Astrocyte (in vitro differentiated cells and primary cell): Measurements from ENCODE around the gene LAMA3. TPM values are rescaled to one million over a fixed set of nuclear protein-coding genes. Genes with fewer than 3 reads are reported as not detected.

Experiments used
- DNase-seq: peaks from one replicate; pipeline ENCODE4 v3.0.0-alpha.2; 2010; ENCODE audit warnings: low read depth
- FAIRE-seq: peaks from 2 replicates; lab custom pipeline; 2011; peaks lifted over from hg19 to GRCh38; lab: Jason Lieb, UNC
- H2AFZ ChIP-seq: 2 replicates; pipeline ENCODE4 v1.6.0; 2012; ENCODE audit warnings: low read depth, low read length, inconsistent platforms
- H3K27ac ChIP-seq: 2 replicates; pipeline ENCODE4 v1.5.1; 2011; ENCODE audit warnings: low read depth, low read length, inconsistent platforms
- H3K27me3 ChIP-seq: 2 replicates; pipeline ENCODE4 v1.6.0; 2011; ENCODE audit warnings: low read length, inconsistent platforms; ENCODE audit not compliant: insufficient read depth
- H3K36me3 ChIP-seq: 2 replicates; pipeline ENCODE4 v1.5.1; 2011; ENCODE audit warnings: low read length, inconsistent platforms; ENCODE audit not compliant: insufficient read depth
- H3K4me1 ChIP-seq: 2 replicates; pipeline ENCODE4 v1.5.1; 2011; ENCODE audit warnings: low read length, inconsistent platforms; ENCODE audit not compliant: insufficient read depth
- H3K4me2 ChIP-seq: 2 replicates; pipeline ENCODE4 v1.6.0; 2012; ENCODE audit warnings: low read length, inconsistent platforms
- H3K4me3 ChIP-seq: 2 replicates; pipeline ENCODE4 v1.5.1; 2011; ENCODE audit warnings: low read depth, mild to moderate bottlenecking, low read length, inconsistent platforms; ENCODE audit not compliant: insufficient read depth
- H3K79me2 ChIP-seq: 2 replicates; pipeline ENCODE4 v1.6.0; 2012; ENCODE audit warnings: mild to moderate bottlenecking, low read length, inconsistent platforms; ENCODE audit not compliant: insufficient read depth
- H3K9ac ChIP-seq: 2 replicates; pipeline ENCODE4 v1.6.0; 2012; ENCODE audit warnings: mild to moderate bottlenecking, low read length, inconsistent platforms
- H3K9me3 ChIP-seq: 2 replicates; pipeline ENCODE4 v1.5.1; 2012; ENCODE audit warnings: low read depth, mild to moderate bottlenecking, low read length, inconsistent platforms; ENCODE audit not compliant: insufficient read depth
- H4K20me1 ChIP-seq: 2 replicates; pipeline ENCODE4 v1.6.0; 2012; ENCODE audit warnings: low read length, inconsistent platforms; ENCODE audit not compliant: insufficient read depth
- H3K27ac Mint-ChIP-seq: one replicate; pipeline ENCODE4 v1.8.0; 2021; ENCODE audit warnings: mild to moderate bottlenecking, mixed read lengths; ENCODE audit not compliant: unreplicated experiment
- H3K27me3 Mint-ChIP-seq: one replicate; pipeline ENCODE4 v1.8.0; 2021; ENCODE audit warnings: low read depth, mixed read lengths; ENCODE audit not compliant: unreplicated experiment
- H3K36me3 Mint-ChIP-seq: one replicate; pipeline ENCODE4 v1.8.0; 2021; ENCODE audit warnings: low read depth, mixed read lengths; ENCODE audit not compliant: unreplicated experiment
- H3K4me1 Mint-ChIP-seq: one replicate; pipeline ENCODE4 v1.8.0; 2021; ENCODE audit warnings: low read depth, mixed read lengths; ENCODE audit not compliant: unreplicated experiment
- H3K4me3 Mint-ChIP-seq: one replicate; pipeline ENCODE4 v1.8.0; 2021; ENCODE audit warnings: mild to moderate bottlenecking, moderate library complexity, mixed read lengths; ENCODE audit not compliant: unreplicated experiment
- H3K9me3 Mint-ChIP-seq: one replicate; pipeline ENCODE4 v1.8.0; 2021; ENCODE audit warnings: mild to moderate bottlenecking, mixed read lengths; ENCODE audit not compliant: unreplicated experiment
- EZH2 ChIP-seq: IDR thresholded peaks from 2 replicates; pipeline ENCODE4 v1.6.1; 2012; ENCODE audit warnings: mild to moderate bottlenecking, low read length, inconsistent platforms; ENCODE audit not compliant: insufficient read depth
- total RNA-seq: library from RNA; stranded (reverse); gene quantifications from 2 replicates; pipeline ENCODE4 v1.2.1, GENCODE V29; 2021
- TF ChIP-seq, protein P1 (sequence below): IDR thresholded peaks from 2 replicates; pipeline ENCODE4 v1.5.1; 2011; ENCODE audit warnings: low read depth, mild to moderate bottlenecking, inconsistent platforms, low read length, moderate library complexity; ENCODE audit not compliant: insufficient read depth

Gene LAMA3
- total RNA-seq, 1 donor from 2014 or later = 0.86 TPM

DNA sequence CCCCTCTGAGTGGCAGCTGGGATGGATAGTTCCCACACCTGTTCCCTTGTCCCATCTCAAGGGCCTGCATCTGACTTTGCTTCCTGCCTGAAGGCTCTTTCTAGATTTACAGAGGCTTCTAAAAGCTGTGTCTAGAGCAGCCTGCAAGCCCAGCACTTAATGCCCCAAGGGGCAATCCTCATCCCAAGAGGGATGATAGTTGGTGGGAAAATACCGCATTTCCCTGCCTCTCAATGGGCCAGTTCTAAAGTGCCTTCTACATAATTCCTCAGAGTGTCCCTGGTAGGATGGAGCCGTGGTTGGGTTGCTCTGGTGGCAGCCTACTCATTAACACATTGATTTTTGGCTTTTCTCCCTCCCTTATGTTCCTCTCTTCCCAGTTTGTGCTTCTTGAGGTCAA lies 29.5 kb downstream of the LAMA3 start:
- Histone ChIP-seq H3K27me3 (no peaks in the 10 kb centered on the region), H3K27ac (peak overlapping the region; percentile 91), H3K9me3 (no peaks in the 10 kb centered on the region), H4K20me1 (no peaks in the 10 kb centered on the region), H3K79me2 (no peaks in the 10 kb centered on the region), H3K4me1 (peaks cover 39% of the 10 kb centered on the region), H3K9ac (peak overlapping the region; percentile 62), H3K4me2 (peak overlapping the region; percentile 72), H3K4me3 (no peak overlapping the region), H2AFZ (no peak overlapping the region), H3K36me3 (no peaks in the 10 kb centered on the region)
- H3K4me3 Mint-ChIP-seq = no peak overlapping the region
- H3K36me3 Mint-ChIP-seq = no peaks in the 10 kb centered on the region
- peak overlapping the region; percentile 64 for H3K27ac Mint-ChIP-seq
- FAIRE-seq (no peak), DNase-seq (no peak)
- peaks cover 9% of the 10 kb centered on the region for H3K9me3 Mint-ChIP-seq
- H3K27me3 Mint-ChIP-seq = no peaks in the 10 kb centered on the region
- peaks cover 38% of the 10 kb centered on the region for H3K4me1 Mint-ChIP-seq
- TF ChIP-seq EZH2 = no peak
- TF ChIP-seq, protein P1, sequence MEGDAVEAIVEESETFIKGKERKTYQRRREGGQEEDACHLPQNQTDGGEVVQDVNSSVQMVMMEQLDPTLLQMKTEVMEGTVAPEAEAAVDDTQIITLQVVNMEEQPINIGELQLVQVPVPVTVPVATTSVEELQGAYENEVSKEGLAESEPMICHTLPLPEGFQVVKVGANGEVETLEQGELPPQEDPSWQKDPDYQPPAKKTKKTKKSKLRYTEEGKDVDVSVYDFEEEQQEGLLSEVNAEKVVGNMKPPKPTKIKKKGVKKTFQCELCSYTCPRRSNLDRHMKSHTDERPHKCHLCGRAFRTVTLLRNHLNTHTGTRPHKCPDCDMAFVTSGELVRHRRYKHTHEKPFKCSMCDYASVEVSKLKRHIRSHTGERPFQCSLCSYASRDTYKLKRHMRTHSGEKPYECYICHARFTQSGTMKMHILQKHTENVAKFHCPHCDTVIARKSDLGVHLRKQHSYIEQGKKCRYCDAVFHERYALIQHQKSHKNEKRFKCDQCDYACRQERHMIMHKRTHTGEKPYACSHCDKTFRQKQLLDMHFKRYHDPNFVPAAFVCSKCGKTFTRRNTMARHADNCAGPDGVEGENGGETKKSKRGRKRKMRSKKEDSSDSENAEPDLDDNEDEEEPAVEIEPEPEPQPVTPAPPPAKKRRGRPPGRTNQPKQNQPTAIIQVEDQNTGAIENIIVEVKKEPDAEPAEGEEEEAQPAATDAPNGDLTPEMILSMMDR = no peak

DNA sequence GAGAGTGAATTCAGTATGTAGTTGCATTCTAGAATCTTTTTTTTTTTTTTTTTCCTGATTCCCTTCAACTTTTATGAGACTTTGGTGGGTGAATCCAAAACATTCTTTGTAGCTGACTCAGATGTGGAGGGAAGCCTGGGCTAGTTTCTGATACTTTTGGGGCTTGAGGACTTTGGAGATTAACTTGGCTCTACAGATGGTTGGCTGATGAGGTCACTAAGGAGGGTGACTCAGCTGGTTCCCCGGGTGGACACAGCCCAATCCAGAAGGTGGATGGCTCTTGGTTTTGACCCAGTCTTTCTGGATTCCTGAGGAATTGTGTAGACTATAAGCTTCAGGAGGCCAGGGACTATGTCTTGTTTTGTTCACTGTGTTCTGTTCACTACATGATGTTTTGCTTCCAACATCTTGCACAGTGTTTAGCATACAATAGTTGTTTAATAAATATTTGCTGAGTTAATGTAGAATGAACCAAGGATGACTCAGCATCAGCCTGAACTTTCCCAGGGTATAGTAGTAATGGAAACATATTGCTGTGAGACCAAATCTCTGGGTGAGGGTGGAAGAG lies 30.5 kb downstream of the LAMA3 start:
- Mint-ChIP-seq H3K4me1 (peaks cover 38% of the 10 kb centered on the region), H3K4me3 (no peak overlapping the region), H3K9me3 (peaks cover 9% of the 10 kb centered on the region), H3K36me3 (no peaks in the 10 kb centered on the region), H3K27ac (peak overlapping the region; percentile 96), H3K27me3 (no peaks in the 10 kb centered on the region)
- Histone ChIP-seq H3K9me3 (no peaks in the 10 kb centered on the region), H3K27ac (peak overlapping the region; percentile 91), H4K20me1 (no peaks in the 10 kb centered on the region), H3K4me1 (peaks cover 39% of the 10 kb centered on the region), H3K4me2 (no peak overlapping the region), H3K36me3 (no peaks in the 10 kb centered on the region), H3K9ac (peak overlapping the region; percentile 49), H3K4me3 (no peak overlapping the region), H3K79me2 (no peaks in the 10 kb centered on the region), H3K27me3 (no peaks in the 10 kb centered on the region), H2AFZ (peak overlapping the region; percentile 46)
- DNase-seq = peak; percentile 98
- FAIRE-seq = peak; percentile 56
- TF ChIP-seq, protein P1 = no peak
- no peak for TF ChIP-seq EZH2
